A549 (cell line): ENCODE measurements around the gene KAT6B. TPM values are rescaled to one million over a fixed set of nuclear protein-coding genes. Genes with fewer than 3 reads are reported as not detected.

Experiments used
- ATAC-seq, 2 experiments: fragments of 200-7000 bp in 1 of 2; fragments of >200 bp in 1 of 2; cut with Nextera tagmentation in 1 of 2; cut with Tn5 transposase in 1 of 2; 3 replicates each; pipeline versions ENCODE4 v1.8.0 to v1.9.1; 2018 to 2020; ENCODE audit warnings: mild to moderate bottlenecking in 1 of 2, moderate library complexity in 1 of 2
- CTCF ChIA-PET: fragments of 300-600 bp; sonication (Branson Sonifier 250); formaldehyde crosslinking; extraction: SDS; loops from one replicate; lab custom pipeline; 2021; ENCODE audit warnings: antibody characterized with exemption, inconsistent platforms; lab: Yijun Ruan, JAX
- POLR2A ChIA-PET: fragments of 350-600 bp; formaldehyde crosslinking; extraction: SDS; loops from one replicate; lab custom pipeline; 2021; ENCODE audit warnings: antibody characterized with exemption, inconsistent platforms; lab: Yijun Ruan, JAX
- DNase-seq, 2 experiments: peaks; one replicate each; pipeline versions ENCODE4 v3.0.0 to v3.0.0-alpha.2; 2011 to 2016; ENCODE audit warnings: low read depth in 1 of 2, low spot score in 1 of 2
- FAIRE-seq: peaks from 2 replicates; lab custom pipeline; 2011; peaks lifted over from hg19 to GRCh38; lab: Jason Lieb, UNC
- H3K27ac ChIP-seq, 2 experiments: fragments of >200 bp; sonication (Bioruptor Twin); formaldehyde crosslinking; 3 replicates each; pipeline ENCODE4 v1.5.1; 2016 to 2017
- H3K4me1 ChIP-seq: fragments of >200 bp; sonication (Bioruptor Twin); formaldehyde crosslinking; 3 replicates; pipeline ENCODE4 v1.6.1; 2016
- H3K4me2 ChIP-seq: fragments of >200 bp; sonication (Bioruptor Twin); formaldehyde crosslinking; 3 replicates; pipeline ENCODE4 v1.6.1; 2016
- H3K4me3 ChIP-seq: fragments of >200 bp; sonication (Bioruptor Twin); formaldehyde crosslinking; 3 replicates; pipeline ENCODE4 v1.5.1; 2016
- H3K9me3 ChIP-seq: fragments of >200 bp; sonication (Bioruptor Twin); formaldehyde crosslinking; 3 replicates; pipeline ENCODE4 v1.6.1; 2016
- BCL3 ChIP-seq: fragments of >200 bp; sonication (Bioruptor Twin); formaldehyde crosslinking; IDR thresholded peaks from 3 replicates; pipeline ENCODE4 v1.6.1; 2016
- CBX8 ChIP-seq: fragments of 200-600 bp; sonication (generic); IDR thresholded peaks from 2 replicates; pipeline ENCODE4 v1.6.1; 2016
- CEBPB ChIP-seq, 2 experiments: fragments of >200 bp in 1 of 2; sonication (Bioruptor Twin) in 1 of 2; formaldehyde crosslinking in 1 of 2; IDR thresholded peaks; 2 replicates each; pipeline ENCODE4 v1.6.1; 2012 to 2016
- CTCF ChIP-seq: fragments of >200 bp; sonication (Bioruptor Twin); formaldehyde crosslinking; IDR thresholded peaks from 3 replicates; pipeline ENCODE4 v1.5.1; 2016
- EHF ChIP-seq: fragments of 250-450 bp; sonication (Bioruptor Pico); IDR thresholded peaks from 2 replicates; pipeline ENCODE4 v1.5.0; 2020; ENCODE audit warnings: mild to moderate bottlenecking
- ELK1 ChIP-seq: fragments of 150-350 bp; IDR thresholded peaks from 2 replicates; pipeline ENCODE4 v1.6.1; 2014; ENCODE audit warnings: low read depth, mild to moderate bottlenecking, low read length
- ESRRA ChIP-seq: fragments of 150-350 bp; IDR thresholded peaks from 2 replicates; pipeline ENCODE4 v1.6.1; 2014; ENCODE audit warnings: mild to moderate bottlenecking, low read length, borderline replicate concordance
- FOSB ChIP-seq: fragments of 250-450 bp; sonication (Bioruptor Pico); IDR thresholded peaks from 2 replicates; pipeline ENCODE4 v1.5.0; 2020; ENCODE audit warnings: mild to moderate bottlenecking, moderate library complexity
- GATA3 ChIP-seq: IDR thresholded peaks from 2 replicates; pipeline ENCODE4 v1.6.1; 2012; ENCODE audit warnings: borderline replicate concordance
- HDAC2 ChIP-seq: fragments of 200-600 bp; sonication (generic); IDR thresholded peaks from 2 replicates; pipeline ENCODE4 v1.6.1; 2016
- HOXB5 ChIP-seq: fragments of 250-450 bp; sonication (Bioruptor Pico); IDR thresholded peaks from 2 replicates; pipeline ENCODE4 v1.5.0; 2020; ENCODE audit warnings: mild to moderate bottlenecking, moderate library complexity
- JUN ChIP-seq, 2 experiments: fragments of >200 bp; sonication (Bioruptor Twin); formaldehyde crosslinking; IDR thresholded peaks; 2 replicates in 1 of 2; 3 replicates in 1 of 2; pipeline ENCODE4 v1.6.1; 2016 to 2017
- JUNB ChIP-seq: fragments of >200 bp; sonication (Bioruptor Twin); formaldehyde crosslinking; IDR thresholded peaks from 2 replicates; pipeline ENCODE4 v1.6.1; 2016
- KDM5A ChIP-seq: fragments of 200-600 bp; sonication (generic); IDR thresholded peaks from 2 replicates; pipeline ENCODE4 v1.6.1; 2016; ENCODE audit warnings: antibody characterized with exemption, mild to moderate bottlenecking
- NPAS2 ChIP-seq: fragments of 250-450 bp; sonication (Bioruptor Pico); IDR thresholded peaks from 2 replicates; pipeline ENCODE4 v1.8.0; 2022; ENCODE audit warnings: mild to moderate bottlenecking, moderate library complexity, borderline replicate concordance
- POLR2AphosphoS2 ChIP-seq: conservative IDR thresholded peaks from 2 replicates; pipeline ENCODE4 v1.6.1; 2012; ENCODE audit warnings: low read length, improper control_type of control experiment, inconsistent platforms
- RAD21 ChIP-seq, 2 experiments: fragments of >200 bp in 1 of 2; sonication (Bioruptor Twin) in 1 of 2; formaldehyde crosslinking in 1 of 2; IDR thresholded peaks in 1 of 2; conservative IDR thresholded peaks in 1 of 2; 2 replicates in 1 of 2; 3 replicates in 1 of 2; pipeline ENCODE4 v1.6.1; 2012 to 2018; ENCODE audit warnings: inconsistent platforms in 1 of 2
- RNF2 ChIP-seq: fragments of 200-600 bp; sonication (generic); IDR thresholded peaks from 2 replicates; pipeline ENCODE4 v1.6.1; 2016; ENCODE audit warnings: low read depth, mild to moderate bottlenecking, antibody characterized with exemption, moderate library complexity, borderline replicate concordance
- SMC3 ChIP-seq: fragments of >200 bp; sonication (Bioruptor Twin); formaldehyde crosslinking; IDR thresholded peaks from 3 replicates; pipeline ENCODE4 v1.6.1; 2018; ENCODE audit warnings: inconsistent platforms
- ZNF302 ChIP-seq: fragments of 250-450 bp; sonication (Bioruptor Pico); IDR thresholded peaks from 2 replicates; pipeline ENCODE4 v1.9.0; 2021; ENCODE audit warnings: inconsistent platforms, mild to moderate bottlenecking, moderate library complexity
- ZSCAN20 ChIP-seq: fragments of 250-450 bp; sonication (Bioruptor Pico); IDR thresholded peaks from 2 replicates; pipeline ENCODE4 v1.8.0; 2022; ENCODE audit warnings: mild to moderate bottlenecking, moderate library complexity
- WGBS: methylation state at CpG from one replicate; pipeline ENCODE4 v1.1.6; 2017; ENCODE audit errors: missing lambda C conversion rate; 5-methylcytosine and 5-hydroxymethylcytosine counted together
- polyA plus RNA-seq, 4 experiments: library from polyadenylated mRNA; depleted of rRNA in 3 of 4; stranded (reverse); fragments of >200 nt; fragmentation: RNase III in 1 of 4; extraction: RNeasy Plus Mini Kit Qiagen cat#74134 plus additional on column Dnase treatment in 1 of 4; gene quantifications; 2 replicates in 3 of 4; 3 replicates in 1 of 4; pipeline ENCODE4 v1.2.3, GENCODE V29; 2011 to 2017
- TF ChIP-seq, protein P1 (sequence below): IDR thresholded peaks from 2 replicates; pipeline ENCODE4 v1.6.1; 2012
- TF ChIP-seq, protein P2 (sequence below): fragments of 250-450 bp; sonication (Bioruptor Pico); IDR thresholded peaks from 2 replicates; pipeline ENCODE4 v1.5.0; 2021; ENCODE audit warnings: mild to moderate bottlenecking, moderate library complexity, borderline replicate concordance

Gene KAT6B
- polyA plus RNA-seq, 2 of the 4 experiments (the other 2 are of a cell fraction): 5.6 to 5.7 TPM

DNA sequence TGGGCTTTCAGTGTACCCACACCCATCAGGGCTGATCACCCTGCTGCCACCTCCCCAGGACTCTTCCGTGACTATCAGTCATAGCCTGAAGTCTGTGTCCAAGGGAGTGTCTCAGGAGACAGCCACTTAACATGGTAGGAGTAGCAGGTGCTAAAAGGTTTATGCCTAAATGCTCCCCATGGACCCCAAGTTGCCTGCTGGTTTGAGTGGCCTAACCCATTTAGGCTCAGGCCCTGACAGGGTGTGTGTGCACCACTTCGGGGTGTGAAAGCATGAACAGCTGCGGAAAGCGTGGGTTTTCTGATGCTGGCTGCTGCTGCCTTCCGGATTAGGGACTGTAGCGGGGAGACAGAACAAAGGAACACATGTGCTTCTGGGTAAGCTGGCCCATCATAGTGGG is 191.9 kb downstream of the KAT6B start:
- TF ChIP-seq BCL3: no peak
- TF ChIP-seq, protein P1, sequence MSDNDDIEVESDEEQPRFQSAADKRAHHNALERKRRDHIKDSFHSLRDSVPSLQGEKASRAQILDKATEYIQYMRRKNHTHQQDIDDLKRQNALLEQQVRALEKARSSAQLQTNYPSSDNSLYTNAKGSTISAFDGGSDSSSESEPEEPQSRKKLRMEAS: no peak
- no peak for TF ChIP-seq FOSB (CRISPR knock-in tag)
- TF ChIP-seq HOXB5 (CRISPR knock-in tag): no peak
- no peak for TF ChIP-seq CEBPB (IDR thresholded peaks at IDR 0.05)
- no peak for TF ChIP-seq JUN (IDR thresholded peaks at IDR 0.05)
- no peak for TF ChIP-seq JUNB
- TF ChIP-seq EHF (CRISPR knock-in tag): no peak
- TF ChIP-seq NPAS2 (CRISPR knock-in tag): no peak
- TF ChIP-seq ZSCAN20 (CRISPR knock-in tag): no peak
- TF ChIP-seq HDAC2: no peak
- TF ChIP-seq GATA3: no peak
- TF ChIP-seq CBX8: no peak
- TF ChIP-seq POLR2AphosphoS2: no peak
- no peak for TF ChIP-seq ZNF302 (CRISPR knock-in tag)
- no peak for TF ChIP-seq ELK1
- no peak for TF ChIP-seq RAD21 (conservative IDR thresholded peaks at IDR 0.05 in 1 of 2, IDR thresholded peaks at IDR 0.05 in 1 of 2)
- TF ChIP-seq, protein P2, sequence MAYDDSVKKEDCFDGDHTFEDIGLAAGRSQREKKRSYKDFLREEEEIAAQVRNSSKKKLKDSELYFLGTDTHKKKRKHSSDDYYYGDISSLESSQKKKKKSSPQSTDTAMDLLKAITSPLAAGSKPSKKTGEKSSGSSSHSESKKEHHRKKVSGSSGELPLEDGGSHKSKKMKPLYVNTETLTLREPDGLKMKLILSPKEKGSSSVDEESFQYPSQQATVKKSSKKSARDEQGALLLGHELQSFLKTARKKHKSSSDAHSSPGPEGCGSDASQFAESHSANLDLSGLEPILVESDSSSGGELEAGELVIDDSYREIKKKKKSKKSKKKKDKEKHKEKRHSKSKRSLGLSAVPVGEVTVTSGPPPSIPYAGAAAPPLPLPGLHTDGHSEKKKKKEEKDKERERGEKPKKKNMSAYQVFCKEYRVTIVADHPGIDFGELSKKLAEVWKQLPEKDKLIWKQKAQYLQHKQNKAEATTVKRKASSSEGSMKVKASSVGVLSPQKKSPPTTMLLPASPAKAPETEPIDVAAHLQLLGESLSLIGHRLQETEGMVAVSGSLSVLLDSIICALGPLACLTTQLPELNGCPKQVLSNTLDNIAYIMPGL (CRISPR knock-in tag): no peak
- FAIRE-seq (no peak), ATAC-seq (no peak), DNase-seq (no peak)
- ChIA-PET POLR2A (no interaction called here), CTCF (interaction anchor here (0.7 to 1.4 kb wide), 3 partner anchors 12 to 775 kb away, joined by 4 read pairs; no protein-coding TSS in a partner anchor)
- 88% methylated on average over 6 of the region's 6 CpGs for WGBS
- H3K4me3 ChIP-seq: no peak overlapping the region
- no peak overlapping the region for H3K4me2 ChIP-seq
- H3K27ac ChIP-seq: no peak overlapping the region
- H3K9me3 ChIP-seq: no peaks in the 10 kb centered on the region
- peaks cover 6% of the 10 kb centered on the region; the same call in 1 of the 3 replicates for H3K4me1 ChIP-seq

DNA sequence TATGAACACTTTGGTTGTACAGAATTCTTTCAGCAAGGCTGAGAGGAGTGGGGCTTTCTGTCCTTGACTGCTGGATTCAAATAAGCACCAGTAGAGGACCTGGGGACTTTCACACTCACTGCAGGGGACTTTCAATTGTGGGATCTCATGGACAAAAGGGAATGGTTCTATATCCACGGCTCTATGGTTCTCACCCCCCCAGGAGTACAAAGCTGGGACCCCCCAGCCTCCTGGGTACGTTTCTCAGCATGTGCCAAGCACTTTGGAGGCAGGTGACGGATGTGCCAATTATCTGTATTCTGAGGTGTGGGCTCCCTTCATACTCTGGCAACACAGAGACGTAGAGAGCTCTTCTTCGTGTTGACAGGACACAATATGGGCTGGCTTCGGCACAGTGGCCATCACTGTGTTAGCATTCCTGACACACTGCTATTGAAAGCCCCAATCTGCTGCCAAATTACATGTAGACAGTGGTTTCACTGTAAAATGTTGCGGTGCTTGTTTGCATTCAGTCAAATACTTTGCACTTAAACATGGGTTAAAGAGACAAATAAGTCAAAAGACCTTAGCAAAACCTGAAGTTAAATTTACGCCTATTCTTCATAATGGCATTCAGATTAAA is 192.4 kb downstream of the KAT6B start:
- ATAC-seq: no peak
- H3K4me3 ChIP-seq: no peak overlapping the region
- H3K9me3 ChIP-seq: no peaks in the 10 kb centered on the region
- ChIA-PET POLR2A (no interaction called here), CTCF (interaction anchor here (0.7 to 1.4 kb wide), 5 partner anchors 12 to 389 kb away, joined by 3 to 6 read pairs (median 4); no protein-coding TSS in a partner anchor)
- 62% methylated on average over 8 of the region's 8 CpGs for WGBS
- H3K4me1 ChIP-seq: peaks cover 6% of the 10 kb centered on the region; the same call in 1 of the 3 replicates
- TF ChIP-seq RNF2: no peak
- no peak for DNase-seq
- H3K27ac ChIP-seq: no peak overlapping the region
- no peak for FAIRE-seq
- no peak overlapping the region for H3K4me2 ChIP-seq

- ATAC-seq (peak; percentile 55 to 67; a peak in 3 of 6 replicates), FAIRE-seq (no peak), DNase-seq (peak in 1 of 2 experiments; percentile 35)
- 14% methylated on average over 2 of the region's 2 CpGs for WGBS
- H3K4me1 ChIP-seq: peaks cover 6% of the 10 kb centered on the region; the same call in 1 of the 3 replicates
- ChIA-PET POLR2A (no interaction called here), CTCF (interaction anchor here (0.6 to 2.8 kb wide), 13 partner anchors 11 to 776 kb away, joined by 3 to 21 read pairs (median 3); no protein-coding TSS in a partner anchor)
- no peaks in the 10 kb centered on the region for H3K9me3 ChIP-seq
- no peak overlapping the region for H3K4me3 ChIP-seq
- no peak overlapping the region for H3K4me2 ChIP-seq
- no peak overlapping the region for H3K27ac ChIP-seq
- peak; percentile 74 for TF ChIP-seq SMC3
- peak; percentile 70 to 78 for TF ChIP-seq RAD21 (conservative IDR thresholded peaks at IDR 0.05 in 1 of 2, IDR thresholded peaks at IDR 0.05 in 1 of 2)
- no peak for TF ChIP-seq ESRRA
- TF ChIP-seq KDM5A: no peak
- peak; percentile 71 for TF ChIP-seq CTCF
- TF ChIP-seq HDAC2: no peak
- TF ChIP-seq, all 56 proteins: peak for 3
Measured at GRCh38 chr10:75019370-75019769, 193.0 kb downstream of the KAT6B start.
